ENCODE results near the gene LDLR.

The LDLR gene

DNA sequence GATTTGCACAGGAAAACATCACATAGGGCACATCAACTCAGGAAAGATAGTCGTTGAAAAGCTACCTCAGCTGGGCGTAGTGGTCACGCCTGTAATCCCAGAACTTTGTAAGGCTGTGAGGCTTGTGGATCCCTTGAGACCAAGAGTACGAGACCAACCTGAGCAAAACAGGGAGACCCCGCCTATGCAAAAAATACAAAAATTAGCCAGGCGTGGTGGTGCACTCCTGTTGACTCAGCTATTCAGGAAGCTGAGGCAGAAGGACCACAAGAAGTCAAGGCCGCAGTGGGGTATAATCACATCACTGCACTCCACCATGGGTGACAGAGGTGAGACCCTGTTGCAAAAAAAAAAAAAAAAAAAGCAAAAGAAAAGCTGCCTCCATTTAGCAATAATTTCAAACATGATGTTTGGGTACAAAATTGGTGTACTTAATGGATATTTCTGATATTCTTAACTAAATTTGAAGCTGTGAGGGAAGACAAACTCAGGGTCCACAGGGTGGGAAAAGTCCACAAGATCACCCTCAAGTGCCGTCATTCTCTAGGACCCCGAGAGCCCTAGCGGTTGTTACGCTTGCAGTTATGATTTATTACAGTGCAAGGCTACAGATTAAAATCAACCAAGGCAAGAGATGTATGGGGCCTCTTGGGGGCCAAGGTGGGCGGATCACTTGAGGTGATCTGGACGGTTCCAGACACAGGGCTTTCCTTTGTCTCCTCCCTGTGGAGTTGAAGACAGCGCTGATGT, 42.5 kb upstream of the LDLR start:
- peaks cover under 1% of the 10 kb centered on the region for H3K4me1 Mint-ChIP-seq
- H3K27me3 Mint-ChIP-seq (ENCODE audit: low read depth, poor library complexity), result no peaks in the 10 kb centered on the region
- no peak overlapping the region for H3K4me3 Mint-ChIP-seq
- peaks cover 71% of the 10 kb centered on the region for H3K36me3 Mint-ChIP-seq (ENCODE audit: low read depth)
- TF ChIP-seq, protein P1, sequence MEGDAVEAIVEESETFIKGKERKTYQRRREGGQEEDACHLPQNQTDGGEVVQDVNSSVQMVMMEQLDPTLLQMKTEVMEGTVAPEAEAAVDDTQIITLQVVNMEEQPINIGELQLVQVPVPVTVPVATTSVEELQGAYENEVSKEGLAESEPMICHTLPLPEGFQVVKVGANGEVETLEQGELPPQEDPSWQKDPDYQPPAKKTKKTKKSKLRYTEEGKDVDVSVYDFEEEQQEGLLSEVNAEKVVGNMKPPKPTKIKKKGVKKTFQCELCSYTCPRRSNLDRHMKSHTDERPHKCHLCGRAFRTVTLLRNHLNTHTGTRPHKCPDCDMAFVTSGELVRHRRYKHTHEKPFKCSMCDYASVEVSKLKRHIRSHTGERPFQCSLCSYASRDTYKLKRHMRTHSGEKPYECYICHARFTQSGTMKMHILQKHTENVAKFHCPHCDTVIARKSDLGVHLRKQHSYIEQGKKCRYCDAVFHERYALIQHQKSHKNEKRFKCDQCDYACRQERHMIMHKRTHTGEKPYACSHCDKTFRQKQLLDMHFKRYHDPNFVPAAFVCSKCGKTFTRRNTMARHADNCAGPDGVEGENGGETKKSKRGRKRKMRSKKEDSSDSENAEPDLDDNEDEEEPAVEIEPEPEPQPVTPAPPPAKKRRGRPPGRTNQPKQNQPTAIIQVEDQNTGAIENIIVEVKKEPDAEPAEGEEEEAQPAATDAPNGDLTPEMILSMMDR (IDR thresholded peaks at IDR 0.05), result no peak
- no peaks in the 10 kb centered on the region for H3K9me3 Mint-ChIP-seq
- peak overlapping the region; percentile 66 for H3K27ac Mint-ChIP-seq
- DNase-seq, result no peak

DNA sequence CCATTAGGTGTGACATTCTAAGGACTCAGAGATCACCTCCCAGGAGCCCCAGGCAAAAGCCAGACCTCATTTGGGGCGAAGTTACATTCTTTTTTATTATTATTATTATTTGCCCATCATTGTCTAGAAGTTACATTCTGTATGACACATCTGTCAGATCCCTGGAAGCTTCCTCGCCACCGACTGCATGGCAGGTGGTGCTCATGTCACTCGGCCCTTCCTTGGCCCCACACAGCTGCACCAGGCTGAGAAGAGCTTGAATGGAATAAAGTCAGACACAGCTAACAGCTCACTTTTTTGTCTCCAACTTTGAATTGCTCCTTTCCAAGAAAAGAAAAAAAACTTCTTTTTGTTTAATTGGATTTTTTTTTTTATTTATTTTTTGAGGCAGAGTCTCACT, 41.4 kb upstream of the LDLR start:
- Mint-ChIP-seq H3K27me3 (ENCODE audit: low read depth, poor library complexity) (no peaks in the 10 kb centered on the region), H3K36me3 (ENCODE audit: low read depth) (peaks cover 68% of the 10 kb centered on the region), H3K27ac (no peak overlapping the region), H3K4me3 (no peak overlapping the region), H3K9me3 (no peaks in the 10 kb centered on the region), H3K4me1 (peaks cover 5% of the 10 kb centered on the region)
- no peak for DNase-seq
- TF ChIP-seq, protein P1 (IDR thresholded peaks at IDR 0.05), result no peak

DNA sequence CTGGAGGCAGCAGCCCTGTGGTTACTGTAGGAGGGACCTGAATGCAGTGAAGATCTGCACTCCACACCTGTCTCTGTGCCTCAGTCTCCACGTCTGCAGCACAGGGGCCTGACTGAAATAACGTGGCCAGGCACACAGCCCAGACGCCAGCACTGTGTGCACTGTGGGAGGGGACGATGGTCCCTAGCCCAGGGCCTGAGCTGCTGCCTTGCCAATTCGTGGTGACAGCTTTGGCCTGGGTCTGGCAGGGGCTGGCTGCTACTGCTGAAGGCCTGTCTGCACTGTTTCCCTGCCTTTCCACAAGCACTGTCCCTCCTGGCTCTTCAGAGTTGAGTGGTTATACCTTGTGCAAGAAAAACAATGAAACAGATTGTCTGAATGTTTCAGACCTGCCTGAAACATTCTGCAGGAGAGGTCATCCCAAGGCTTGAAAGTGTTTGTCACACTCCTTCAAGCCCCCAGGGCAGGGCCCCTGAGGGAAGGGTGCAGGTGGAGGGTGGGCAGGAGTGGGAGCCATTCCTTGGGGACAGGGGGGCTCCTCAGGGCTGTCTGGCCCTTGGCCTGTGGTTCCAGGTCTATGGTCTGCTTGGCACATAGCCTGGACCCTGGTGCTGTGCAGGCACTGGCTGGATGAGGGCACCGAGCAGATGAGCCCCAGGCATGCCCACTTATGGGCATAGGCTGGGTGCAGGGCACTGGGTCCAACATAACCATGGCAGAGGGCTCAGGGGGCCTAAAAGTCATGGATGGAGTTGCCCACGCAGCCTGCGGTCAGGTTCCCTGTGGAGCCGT, 38.7 kb upstream of the LDLR start:
- Mint-ChIP-seq H3K36me3 (ENCODE audit: low read depth) (peaks cover 54% of the 10 kb centered on the region), H3K27me3 (ENCODE audit: low read depth, poor library complexity) (no peaks in the 10 kb centered on the region), H3K27ac (no peak overlapping the region), H3K4me3 (no peak overlapping the region), H3K4me1 (peaks cover 5% of the 10 kb centered on the region), H3K9me3 (no peaks in the 10 kb centered on the region)
- TF ChIP-seq, protein P1 (IDR thresholded peaks at IDR 0.05), result no peak
- no peak for DNase-seq

DNA sequence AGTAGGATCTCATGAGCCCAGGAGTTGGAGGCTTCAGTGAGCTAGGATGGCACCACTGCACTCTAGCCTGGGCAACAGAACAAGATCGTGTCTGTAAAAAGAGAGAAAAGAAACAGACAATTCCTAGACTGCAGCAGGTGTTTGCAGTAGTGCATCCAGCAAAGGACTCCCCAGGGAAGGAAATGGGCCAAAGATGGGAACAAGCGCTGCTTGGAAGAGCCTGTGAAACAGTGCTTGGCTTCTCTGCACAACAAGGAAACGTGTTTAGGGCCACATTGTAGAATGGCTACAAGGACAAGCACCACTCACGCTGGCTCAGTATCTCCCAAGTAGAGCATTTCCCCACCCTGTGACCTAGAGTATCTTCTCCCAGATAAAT, 35.5 kb upstream of the LDLR start:
- no peak overlapping the region for H3K4me3 Mint-ChIP-seq
- TF ChIP-seq, protein P1 (IDR thresholded peaks at IDR 0.05), result no peak
- H3K36me3 Mint-ChIP-seq (ENCODE audit: low read depth), result peaks cover 38% of the 10 kb centered on the region
- H3K9me3 Mint-ChIP-seq, result no peaks in the 10 kb centered on the region
- no peaks in the 10 kb centered on the region for H3K27me3 Mint-ChIP-seq (ENCODE audit: low read depth, poor library complexity)
- no peak for DNase-seq
- H3K4me1 Mint-ChIP-seq, result peaks cover 5% of the 10 kb centered on the region
- no peak overlapping the region for H3K27ac Mint-ChIP-seq

DNA sequence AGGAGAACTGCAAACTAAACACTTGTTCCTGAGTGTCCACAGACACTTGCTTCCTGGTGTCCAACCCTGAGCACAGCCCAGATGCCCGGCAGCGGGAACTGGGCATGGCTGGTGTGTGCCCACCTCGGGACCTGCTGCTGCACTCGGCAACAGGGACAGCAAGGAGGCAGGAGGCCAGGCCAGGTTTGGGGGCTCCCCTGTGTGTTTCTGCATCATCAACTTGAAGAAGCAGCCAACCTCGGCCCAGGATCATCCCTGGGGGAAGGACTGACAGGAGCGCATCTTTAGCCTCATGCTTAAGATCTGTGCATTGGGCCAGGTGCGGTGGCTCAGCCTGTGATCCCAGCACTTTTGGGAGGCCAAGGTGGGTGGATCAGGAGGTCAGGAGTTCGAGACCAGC, 35.1 kb upstream of the LDLR start:
- TF ChIP-seq, protein P1 (IDR thresholded peaks at IDR 0.05), result no peak
- no peak overlapping the region for H3K4me3 Mint-ChIP-seq

More for the DNA sequence above, 35.1 kb upstream of the LDLR start:
- DNase-seq, result no peak
- no peaks in the 10 kb centered on the region for H3K9me3 Mint-ChIP-seq
- no peaks in the 10 kb centered on the region for H3K27me3 Mint-ChIP-seq (ENCODE audit: low read depth, poor library complexity)
- peaks cover 39% of the 10 kb centered on the region for H3K36me3 Mint-ChIP-seq (ENCODE audit: low read depth)
- peak overlapping the region; percentile 85 for H3K27ac Mint-ChIP-seq
- peaks cover 5% of the 10 kb centered on the region for H3K4me1 Mint-ChIP-seq

Data from nephron progenitor cell (in vitro differentiated cells).